Spleen (tissue), 7 donors: ENCODE data around the gene KSR2.
"Not testable (repeated sequence)": the region's sequence is repeated elsewhere in the genome, so short reads cannot be mapped to it uniquely, and the experiment has no call there.

Experiments used
- CTCF ChIP-seq, 11 experiments: fragments of 200-600 bp in 7 of 11; fragments of 450-650 bp in 4 of 11; sonication (generic) in 4 of 11; IDR thresholded peaks in 8 of 11; conservative IDR thresholded peaks in 3 of 11; 1 replicate in 7 of 11; 2 replicates in 4 of 11; pipeline versions ENCODE4 v1.4.0 to v1.8.0; 2016 to 2021; ENCODE audit warnings: antibody characterized with exemption in 11 of 11, inconsistent platforms in 4 of 11, mild to moderate bottlenecking in 1 of 11
- POLR2A ChIP-seq, 3 donors: fragments of 450-650 bp; IDR thresholded peaks; one replicate each; pipeline ENCODE4 v1.5.1; 2017; ENCODE audit warnings: antibody characterized with exemption in 3 of 3, mild to moderate bottlenecking in 1 of 3
- POLR2AphosphoS5 ChIP-seq, 3 donors: sonication (generic); formaldehyde crosslinking; IDR thresholded peaks; one replicate each; pipeline ENCODE4 v1.5.1; 2017; ENCODE audit warnings: antibody characterized with exemption in 3 of 3
- donor health status: DM: no; HTN: no; CAD: no; lungs with moderate emphysema.
- donor health status: DM: no; HTN: no; CAD: no.
- donor health status: DM: no; HTN: no; CAD: no.

DNA sequence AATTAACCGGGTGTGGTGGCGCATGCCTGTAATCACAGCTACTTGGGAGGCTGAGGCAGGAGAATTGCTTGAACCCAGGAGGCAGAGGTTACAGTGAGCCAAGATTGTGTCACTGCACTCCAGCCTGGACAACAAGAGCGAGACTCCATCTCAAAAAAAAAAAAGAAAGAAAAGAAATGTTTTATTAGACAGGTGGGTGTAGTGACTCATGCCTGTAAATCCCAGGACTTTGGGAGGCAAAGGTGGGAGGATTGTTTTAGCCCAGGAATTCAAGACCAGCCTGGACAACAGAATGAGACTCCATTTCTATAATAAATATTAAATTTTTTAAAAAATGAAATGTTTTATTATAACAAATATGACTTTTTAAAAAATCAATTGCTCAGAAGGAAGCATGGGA is 77.5 kb downstream of the KSR2 start:
- TF ChIP-seq CTCF (IDR thresholded peaks at IDR 0.05 in 8 of 11, conservative IDR thresholded peaks at IDR 0.05 in 3 of 11); POLR2AphosphoS5 (IDR thresholded peaks at IDR 0.05); POLR2A (IDR thresholded peaks at IDR 0.05): not testable (repeated sequence)
